MM.1S (cell line): Measurements from ENCODE around the gene CTRL.

ENCODE experiments used
- DNase-seq: peaks from one replicate; pipeline ENCODE4 v3.0.0-alpha.2; 2015
- H2AFZ ChIP-seq: fragments of 300-600 bp; sonication (generic); 2 replicates; pipeline ENCODE4 v1.6.0; 2016; ENCODE audit warnings: antibody characterized with exemption, low read length
- H3F3A ChIP-seq: fragments of 300-600 bp; sonication (generic); 2 replicates; pipeline ENCODE4 v1.6.1; 2016; ENCODE audit warnings: mild to moderate bottlenecking, antibody characterized with exemption, low read length, moderate library complexity, mixed read lengths; ENCODE audit not compliant: insufficient read depth
- H3K27ac ChIP-seq: fragments of 300-600 bp; sonication (generic); 2 replicates; pipeline ENCODE4 v1.5.1; 2016; ENCODE audit warnings: mild to moderate bottlenecking, low read length
- H3K27me3 ChIP-seq: fragments of 300-600 bp; sonication (generic); replicated peaks from 2 replicates; pipeline ENCODE4 v1.6.0; 2016; ENCODE audit warnings: low read length; ENCODE audit not compliant: insufficient read depth
- H3K36me3 ChIP-seq: fragments of 300-600 bp; sonication (generic); replicated peaks from 2 replicates; pipeline ENCODE4 v1.6.1; 2016; ENCODE audit warnings: mild to moderate bottlenecking, low read length, mixed read lengths; ENCODE audit not compliant: insufficient read depth
- H3K4me1 ChIP-seq: fragments of 300-600 bp; sonication (generic); 2 replicates; pipeline ENCODE4 v1.6.1; 2016; ENCODE audit warnings: low read length, mixed read lengths
- H3K4me2 ChIP-seq: fragments of 300-600 bp; sonication (generic); 2 replicates; pipeline ENCODE4 v1.6.0; 2016; ENCODE audit warnings: low read depth, low read length
- H3K4me3 ChIP-seq: fragments of 300-600 bp; sonication (generic); 2 replicates; pipeline ENCODE4 v1.5.1; 2016; ENCODE audit warnings: low read length, mixed read lengths
- H3K79me2 ChIP-seq: fragments of 300-600 bp; sonication (generic); 2 replicates; pipeline ENCODE4 v1.6.1; 2016; ENCODE audit warnings: mixed run types, low read length, mixed read lengths
- H3K9ac ChIP-seq: fragments of 300-600 bp; sonication (generic); 2 replicates; pipeline ENCODE4 v1.6.1; 2016; ENCODE audit warnings: low read length, mixed read lengths
- H3K9me2 ChIP-seq: fragments of 300-600 bp; sonication (generic); replicated peaks from 2 replicates; pipeline ENCODE4 v1.6.1; 2016; ENCODE audit warnings: mild to moderate bottlenecking, low read length, mixed read lengths; ENCODE audit not compliant: insufficient read depth
- H3K9me3 ChIP-seq: fragments of 300-600 bp; sonication (generic); replicated peaks from 2 replicates; pipeline ENCODE4 v1.6.1; 2016; ENCODE audit warnings: mild to moderate bottlenecking, low read length, mixed read lengths; ENCODE audit not compliant: insufficient read depth
- H4K20me1 ChIP-seq: fragments of 300-600 bp; sonication (generic); 2 replicates; pipeline ENCODE4 v1.6.1; 2016; ENCODE audit warnings: mild to moderate bottlenecking, low read length, moderate library complexity, mixed read lengths; ENCODE audit not compliant: insufficient read depth
- EZH2 ChIP-seq: fragments of 300-600 bp; sonication (generic); optimal IDR thresholded peaks from 2 replicates; pipeline ENCODE3; 2017; ENCODE audit warnings: low read depth, mild to moderate bottlenecking, antibody characterized with exemption, low read length, mixed read lengths
- EZH2phosphoT487 ChIP-seq: fragments of 300-600 bp; sonication (generic); IDR thresholded peaks from 2 replicates; pipeline ENCODE4 v1.6.1; 2018; ENCODE audit warnings: antibody characterized with exemption, low read length
- TF ChIP-seq, protein P1 (sequence below): fragments of 300-600 bp; sonication (generic); IDR thresholded peaks from 2 replicates; pipeline ENCODE4 v1.5.1; 2016; ENCODE audit warnings: antibody characterized with exemption, low read length, mixed read lengths

Gene CTRL

DNA sequence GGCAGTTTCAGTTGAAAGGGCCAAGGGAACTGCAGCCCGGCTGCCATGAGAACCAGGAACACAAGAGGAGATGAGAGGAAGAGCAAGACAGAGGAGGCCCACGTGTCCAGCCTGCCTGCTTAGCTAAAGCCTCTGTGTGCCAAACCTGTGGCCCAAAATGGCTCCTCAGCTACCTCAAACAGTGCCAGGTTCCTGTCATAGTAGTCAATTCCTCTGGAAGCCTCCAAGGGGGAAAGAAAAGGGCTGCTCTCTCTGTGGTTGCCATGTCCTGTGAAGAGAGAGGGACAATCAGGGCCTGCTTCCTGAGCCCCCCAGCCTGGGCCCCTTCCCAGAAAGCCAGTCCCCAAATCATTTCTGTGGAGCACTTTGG is 31.6 kb upstream of the CTRL start:
- H3K9ac ChIP-seq, result no peak overlapping the region
- H3K27ac ChIP-seq, result no peak overlapping the region
- H3K4me1 ChIP-seq, result peaks cover 37% of the 10 kb centered on the region
- H3K9me3 ChIP-seq, result no peaks in the 10 kb centered on the region
- no peak overlapping the region for H3K4me2 ChIP-seq
- H4K20me1 ChIP-seq, result no peaks in the 10 kb centered on the region
- peaks cover 15% of the 10 kb centered on the region for H3F3A ChIP-seq
- H3K36me3 ChIP-seq, result no peaks in the 10 kb centered on the region
- H3K4me3 ChIP-seq, result no peak overlapping the region
- DNase-seq, result no peak
- TF ChIP-seq EZH2phosphoT487 (no peak), EZH2 (no peak)
- TF ChIP-seq, protein P1, sequence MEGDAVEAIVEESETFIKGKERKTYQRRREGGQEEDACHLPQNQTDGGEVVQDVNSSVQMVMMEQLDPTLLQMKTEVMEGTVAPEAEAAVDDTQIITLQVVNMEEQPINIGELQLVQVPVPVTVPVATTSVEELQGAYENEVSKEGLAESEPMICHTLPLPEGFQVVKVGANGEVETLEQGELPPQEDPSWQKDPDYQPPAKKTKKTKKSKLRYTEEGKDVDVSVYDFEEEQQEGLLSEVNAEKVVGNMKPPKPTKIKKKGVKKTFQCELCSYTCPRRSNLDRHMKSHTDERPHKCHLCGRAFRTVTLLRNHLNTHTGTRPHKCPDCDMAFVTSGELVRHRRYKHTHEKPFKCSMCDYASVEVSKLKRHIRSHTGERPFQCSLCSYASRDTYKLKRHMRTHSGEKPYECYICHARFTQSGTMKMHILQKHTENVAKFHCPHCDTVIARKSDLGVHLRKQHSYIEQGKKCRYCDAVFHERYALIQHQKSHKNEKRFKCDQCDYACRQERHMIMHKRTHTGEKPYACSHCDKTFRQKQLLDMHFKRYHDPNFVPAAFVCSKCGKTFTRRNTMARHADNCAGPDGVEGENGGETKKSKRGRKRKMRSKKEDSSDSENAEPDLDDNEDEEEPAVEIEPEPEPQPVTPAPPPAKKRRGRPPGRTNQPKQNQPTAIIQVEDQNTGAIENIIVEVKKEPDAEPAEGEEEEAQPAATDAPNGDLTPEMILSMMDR, result no peak
- H3K27me3 ChIP-seq, result no peaks in the 10 kb centered on the region
- no peak overlapping the region for H2AFZ ChIP-seq
- peaks cover 22% of the 10 kb centered on the region for H3K79me2 ChIP-seq
- no peaks in the 10 kb centered on the region for H3K9me2 ChIP-seq

GRCh38 chr16:67962135-67962534 is 30.5 kb upstream of the CTRL start:
- DNase-seq, result no peak
- H3F3A ChIP-seq, result peaks cover 15% of the 10 kb centered on the region

GRCh38 chr16:67961551-67961957 is 29.9 kb upstream of the CTRL start:
- Histone ChIP-seq H3K9me2 (no peaks in the 10 kb centered on the region), H3K9ac (no peak overlapping the region), H3K27me3 (no peaks in the 10 kb centered on the region), H3K4me3 (no peak overlapping the region), H3K4me1 (peaks cover 26% of the 10 kb centered on the region), H2AFZ (no peak overlapping the region), H3K36me3 (no peaks in the 10 kb centered on the region), H3K27ac (no peak overlapping the region), H3K9me3 (no peaks in the 10 kb centered on the region), H3K79me2 (peaks cover 8% of the 10 kb centered on the region), H3F3A (peaks cover 15% of the 10 kb centered on the region), H4K20me1 (no peaks in the 10 kb centered on the region), H3K4me2 (no peak overlapping the region)
- no peak for DNase-seq
- TF ChIP-seq, protein P1, result no peak
- no peak for TF ChIP-seq EZH2phosphoT487
- TF ChIP-seq EZH2, result no peak

More at GRCh38 chr16:67962135-67962534, 30.5 kb upstream of the CTRL start:
- Histone ChIP-seq H3K27ac (no peak overlapping the region), H3K9ac (no peak overlapping the region), H3K4me3 (no peak overlapping the region), H3K4me1 (peaks cover 31% of the 10 kb centered on the region), H4K20me1 (no peaks in the 10 kb centered on the region), H3K9me2 (no peaks in the 10 kb centered on the region), H3K79me2 (peaks cover 13% of the 10 kb centered on the region), H3K4me2 (no peak overlapping the region), H3K9me3 (no peaks in the 10 kb centered on the region), H3K36me3 (no peaks in the 10 kb centered on the region), H2AFZ (no peak overlapping the region), H3K27me3 (no peaks in the 10 kb centered on the region)
- no peak for TF ChIP-seq EZH2
- TF ChIP-seq, protein P1, result no peak
